ENCODE results near the gene SNRNP70.

SNRNP70 gene

DNA sequence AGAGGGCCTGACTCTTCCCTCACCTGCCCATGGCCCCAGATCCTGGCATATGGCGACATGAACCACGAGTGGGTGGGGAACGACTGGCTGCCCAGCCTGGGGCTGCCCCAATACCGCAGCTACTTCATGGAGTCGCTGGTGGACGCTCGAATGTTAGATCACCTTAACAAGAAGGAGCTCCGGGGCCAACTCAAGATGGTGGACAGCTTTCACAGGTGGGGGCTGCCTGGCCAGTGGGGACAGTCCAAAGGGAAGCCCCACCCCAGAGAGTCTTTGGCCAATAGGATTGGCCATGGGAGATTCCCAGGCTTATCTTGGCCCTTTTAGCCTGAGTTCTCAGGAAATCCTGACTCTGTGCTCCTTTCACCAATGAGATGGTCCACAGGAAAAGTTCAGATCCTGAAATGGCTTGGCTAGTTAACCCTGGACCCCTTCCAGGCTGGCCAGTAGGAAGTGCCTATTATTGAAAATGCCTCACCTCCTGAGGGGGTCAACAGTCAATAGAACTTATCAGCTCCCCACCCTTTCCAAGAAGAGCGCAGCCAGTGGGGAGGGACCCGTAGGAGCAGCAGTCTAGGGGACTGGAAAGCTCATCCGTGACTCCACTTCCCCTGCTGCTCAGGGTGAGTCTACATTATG lies 62.9 kb downstream of the SNRNP70 start:
- no peak for DNase-seq (ENCODE audit: low read depth in 3 of 3)

DNA sequence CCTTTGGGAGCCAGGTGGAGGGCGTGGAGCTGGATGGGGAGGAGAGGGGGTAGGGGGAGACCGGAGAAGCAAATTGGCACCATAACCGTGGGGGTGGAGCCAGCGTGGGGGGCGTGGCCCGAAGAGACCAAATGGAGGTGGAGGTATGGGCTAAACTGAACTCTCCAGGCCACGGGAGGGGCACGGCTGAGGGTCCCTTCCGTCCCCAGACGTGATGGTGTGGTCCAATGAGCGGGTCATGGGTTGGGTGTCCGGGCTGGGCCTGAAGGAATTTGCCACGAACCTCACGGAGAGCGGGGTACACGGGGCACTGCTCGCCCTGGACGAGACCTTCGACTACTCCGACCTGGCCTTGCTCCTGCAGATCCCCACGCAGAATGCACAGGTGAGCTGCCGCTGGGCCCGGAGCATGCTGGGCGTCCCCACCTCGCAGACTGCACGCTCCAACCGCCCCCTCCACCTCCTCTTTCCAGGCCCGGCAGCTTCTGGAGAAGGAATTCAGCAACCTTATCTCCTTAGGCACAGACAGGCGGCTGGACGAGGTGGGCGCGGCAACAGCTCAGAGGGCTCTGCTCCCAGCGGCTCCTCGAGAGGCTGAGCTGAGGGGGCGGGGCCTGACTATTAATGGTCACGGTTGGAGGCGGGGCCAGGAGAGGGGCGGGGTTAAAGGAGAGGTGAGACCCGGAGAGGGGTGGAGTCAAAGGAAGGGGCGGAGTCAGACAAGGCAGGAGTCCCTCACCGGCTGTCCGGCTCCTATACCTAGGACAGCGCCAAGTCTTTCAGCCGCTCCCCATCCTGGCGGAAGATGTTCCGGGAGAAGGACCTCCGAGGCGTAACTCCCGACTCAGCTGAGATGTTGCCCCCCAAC lies 63.8 kb downstream of the SNRNP70 start:
- DNase-seq (ENCODE audit: low read depth in 3 of 3), result peak; percentile 74 to 91 (median 77)

DNA sequence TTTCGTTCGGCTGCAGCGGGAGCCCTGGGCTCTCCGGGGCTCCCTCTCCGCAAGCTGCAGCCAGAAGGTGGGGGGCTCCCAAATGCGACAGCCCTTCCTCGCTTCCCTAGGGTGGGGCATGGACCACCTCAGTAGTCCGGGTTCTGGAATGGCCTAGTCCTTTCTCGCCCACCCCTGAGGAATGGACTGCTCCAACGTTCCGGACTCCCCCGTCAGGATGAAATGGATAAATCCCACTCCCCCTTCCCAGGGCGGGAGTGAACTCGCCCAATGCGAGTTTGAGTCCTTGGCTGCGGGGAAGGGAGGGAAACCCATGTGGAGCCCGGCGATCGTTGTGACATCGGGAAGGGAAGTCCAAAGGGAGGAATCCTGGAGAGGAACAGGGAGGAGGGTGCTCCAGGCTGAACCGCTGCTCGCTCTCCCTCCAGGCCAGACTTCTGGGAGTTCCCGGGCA lies 64.4 kb downstream of the SNRNP70 start:
- DNase-seq (ENCODE audit: low read depth in 3 of 3), result no peak

DNA sequence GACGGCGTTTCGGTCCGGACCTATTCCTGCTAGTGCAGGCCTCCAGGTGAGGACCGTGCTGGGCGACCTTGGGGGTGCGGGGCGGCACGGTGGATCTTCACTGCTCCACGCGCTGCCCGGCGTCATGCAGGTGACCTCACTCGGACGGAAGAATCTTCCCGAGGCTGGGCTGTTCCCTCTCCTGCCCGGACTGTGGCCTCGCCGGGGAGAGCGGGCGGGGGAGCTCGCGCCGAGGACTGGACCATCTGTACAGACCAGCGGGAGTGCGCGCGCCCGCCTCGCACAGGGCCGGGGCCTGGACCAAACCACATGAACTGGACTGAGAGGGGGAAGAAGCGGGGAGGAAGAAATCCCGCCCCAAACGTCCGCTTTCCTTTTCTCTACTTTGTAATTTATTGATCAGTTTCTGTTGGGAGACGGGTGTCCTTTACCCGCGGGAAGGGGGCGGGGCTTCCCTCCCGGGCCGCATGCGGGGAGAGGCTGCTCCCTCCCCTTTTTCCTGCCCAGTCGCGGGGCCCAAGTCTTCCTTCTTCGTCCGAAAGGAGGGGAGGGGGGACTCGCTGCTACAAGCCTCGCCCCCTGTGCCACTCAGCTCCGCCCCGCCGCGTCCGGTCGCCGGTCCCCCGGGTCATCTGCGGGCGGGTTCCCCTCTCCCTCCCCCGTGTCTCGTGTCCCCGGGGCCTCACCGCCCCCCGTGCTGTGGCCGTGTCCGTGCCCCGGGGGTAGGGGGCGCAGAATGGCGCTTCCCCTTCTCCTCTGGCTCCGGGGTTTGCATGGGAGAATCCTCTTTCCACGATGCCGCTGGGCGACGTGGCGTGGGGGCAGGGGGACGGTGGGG lies 65.1 kb downstream of the SNRNP70 start:
- DNase-seq (ENCODE audit: low read depth in 3 of 3), result no peak

DNA sequence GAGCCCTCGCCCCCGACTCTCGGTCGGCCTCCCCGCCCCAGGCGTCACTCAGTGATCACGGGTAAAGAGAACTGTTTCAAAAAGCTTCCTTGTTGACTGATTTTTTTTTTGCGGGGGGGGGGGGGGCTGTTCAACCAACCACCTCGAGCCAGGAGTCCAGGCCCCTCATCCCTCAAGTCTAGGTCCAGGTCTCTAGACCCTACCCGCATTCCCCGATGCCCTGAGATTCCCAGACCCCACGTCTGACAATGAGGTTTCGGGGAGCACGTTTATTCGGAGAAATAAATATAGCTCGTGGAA lies 65.6 kb downstream of the SNRNP70 start:
- DNase-seq (ENCODE audit: low read depth in 3 of 3), result no peak

DNA sequence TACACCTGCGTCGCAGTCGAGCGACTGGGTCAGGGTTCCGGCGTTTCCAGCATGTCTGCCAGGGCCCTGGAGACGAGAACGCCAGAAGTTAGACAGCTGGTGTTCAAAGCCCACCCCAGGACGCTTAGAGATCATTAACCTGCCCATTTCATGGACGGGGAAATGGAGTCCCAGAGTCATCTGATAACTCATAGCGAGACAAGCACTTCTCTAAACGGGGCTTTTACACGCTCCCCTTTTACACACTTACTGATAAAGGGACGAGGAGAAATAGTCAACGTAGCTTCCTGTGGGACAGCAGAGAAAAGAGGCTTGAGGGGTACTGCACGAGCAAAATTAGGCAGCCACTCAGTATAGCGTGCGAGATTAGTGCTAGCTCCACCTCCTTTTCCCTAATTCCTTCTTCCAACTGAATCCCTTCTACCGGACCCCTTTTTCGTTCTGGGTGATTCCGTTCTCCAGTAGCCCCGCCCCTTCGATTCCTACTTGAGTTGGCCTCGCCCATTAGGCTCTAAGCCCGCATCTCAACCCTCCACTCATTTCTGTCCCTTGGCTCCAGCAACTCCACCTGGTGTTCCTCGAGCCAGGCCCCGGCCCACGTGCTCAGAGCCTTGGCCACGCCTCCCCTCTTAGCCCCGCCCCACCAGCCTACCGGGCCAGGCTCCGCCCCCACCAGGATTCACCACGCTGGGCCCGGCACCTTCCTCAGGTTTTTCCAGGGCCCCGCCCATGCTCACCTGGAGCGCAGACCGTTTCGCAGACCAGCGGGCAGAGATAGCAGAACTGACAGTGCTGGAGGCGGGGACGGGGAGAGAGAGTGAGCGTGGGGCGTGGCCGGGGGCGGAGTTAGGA lies 66.2 kb downstream of the SNRNP70 start:
- DNase-seq (ENCODE audit: low read depth in 3 of 3), result peak in 1 of 3 donors; percentile 29

DNA sequence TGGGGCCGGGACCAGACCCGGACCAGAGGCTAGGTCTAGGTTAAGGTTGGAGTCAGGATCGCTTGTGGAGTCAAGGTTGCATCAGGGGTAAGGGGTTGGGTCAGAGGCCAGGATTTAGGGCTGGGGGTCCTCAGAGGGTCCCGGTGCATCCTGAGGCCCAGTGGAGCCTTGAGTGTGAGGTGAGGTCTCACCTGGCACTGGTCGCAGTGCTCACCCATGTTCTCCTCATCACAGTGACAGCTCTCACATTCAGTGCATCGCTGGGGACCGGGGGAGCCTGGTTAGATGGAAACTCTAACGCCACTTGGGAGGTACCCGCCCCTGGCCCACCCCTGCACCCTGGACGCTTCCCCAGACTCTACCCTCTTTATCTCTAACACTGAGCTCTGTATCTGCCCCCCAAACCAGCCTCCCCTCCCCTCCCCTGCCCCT lies 66.9 kb downstream of the SNRNP70 start:
- DNase-seq (ENCODE audit: low read depth in 3 of 3), result no peak

DNA sequence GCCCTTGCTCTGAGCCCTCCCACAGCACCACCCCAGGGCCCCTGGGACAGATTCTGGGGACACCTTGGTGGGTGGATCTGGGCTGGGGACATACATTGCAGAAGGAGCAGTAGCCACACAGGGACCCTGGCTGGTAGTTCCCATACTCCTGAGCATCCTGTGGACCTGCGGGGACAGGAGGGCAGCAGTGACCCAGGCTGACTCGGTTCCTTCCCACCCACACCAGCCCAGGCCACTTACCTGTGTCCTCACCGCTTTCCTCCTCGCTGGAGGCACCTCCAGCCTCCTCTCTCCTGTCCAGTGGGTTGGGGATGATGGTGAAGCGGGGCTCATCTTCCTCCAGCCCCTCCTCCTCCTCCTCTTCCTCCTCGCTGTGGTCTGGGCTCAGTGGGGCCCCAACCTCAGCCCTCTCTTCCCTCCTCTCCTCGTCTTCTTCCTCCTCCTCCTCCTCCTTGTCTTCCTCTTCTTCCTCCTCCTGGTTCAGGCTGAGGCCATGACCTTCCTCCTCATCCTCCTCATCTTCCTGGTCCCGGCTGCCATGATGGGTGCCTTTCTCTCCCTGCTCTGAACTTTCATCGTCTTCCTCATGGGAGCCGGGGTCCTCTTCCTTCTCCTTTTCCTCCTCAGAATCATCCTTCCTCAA lies 68.0 kb downstream of the SNRNP70 start:
- DNase-seq (ENCODE audit: low read depth in 3 of 3), result no peak

DNA sequence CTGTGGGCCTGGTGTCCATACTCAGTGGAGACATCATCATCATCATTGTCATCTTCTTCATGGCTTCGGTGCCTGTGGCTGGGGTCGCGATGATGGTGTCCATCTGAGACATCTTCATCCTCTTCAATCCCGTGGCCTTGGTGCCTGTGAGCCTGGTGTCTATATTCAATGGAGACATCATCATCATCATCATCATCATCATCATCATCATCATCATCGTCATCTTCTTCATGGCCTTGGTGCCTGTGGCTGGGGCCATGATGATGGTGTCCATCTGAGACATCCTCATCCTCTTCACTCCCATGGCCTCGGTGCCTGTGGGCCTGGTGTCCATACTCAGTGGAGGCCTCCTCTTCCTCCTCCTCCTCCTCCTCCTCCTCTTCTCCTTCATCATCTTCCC lies 69.0 kb downstream of the SNRNP70 start:
- no peak for DNase-seq (ENCODE audit: low read depth in 3 of 3)

DNA sequence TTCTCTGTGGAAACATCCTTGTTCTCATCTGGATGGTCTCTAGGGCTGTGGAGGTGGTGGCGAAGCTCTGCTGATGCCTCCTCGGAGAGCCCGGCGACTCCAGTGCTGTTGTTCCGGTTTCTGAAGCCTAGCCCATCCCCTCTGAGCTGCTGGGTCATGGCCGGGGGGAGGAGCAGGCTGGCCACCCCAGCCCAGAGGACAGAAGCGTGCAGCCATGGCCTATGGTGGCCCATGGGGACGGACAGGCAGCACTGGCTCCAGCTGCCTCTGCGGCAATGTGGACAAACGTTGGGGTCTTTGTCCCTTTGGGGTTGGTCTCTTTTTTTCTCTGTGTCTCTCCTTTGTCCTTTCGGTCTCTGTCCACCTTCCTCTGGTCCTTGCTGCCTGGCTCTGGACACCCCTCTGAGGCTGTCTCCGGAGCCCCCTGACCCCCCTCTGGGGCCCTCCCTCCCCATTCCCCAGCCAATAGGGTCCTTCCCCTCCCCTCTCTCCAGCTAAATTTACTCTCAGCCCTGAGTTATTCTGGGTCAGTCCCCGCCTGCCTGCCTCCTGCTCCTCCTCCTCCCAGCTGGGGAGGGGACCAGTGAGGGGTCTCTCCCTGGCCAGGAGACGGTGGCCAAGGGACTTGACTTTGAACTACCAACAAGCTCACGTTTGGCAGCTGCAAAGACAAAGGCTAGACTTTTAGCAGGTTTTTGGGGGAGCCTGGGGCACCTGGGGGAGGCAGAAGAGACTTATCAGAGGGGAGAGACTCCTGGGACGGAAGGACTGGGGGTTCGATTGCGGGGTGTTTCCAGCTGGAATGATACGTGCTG lies 70.0 kb downstream of the SNRNP70 start, which contains the start of gene HRC:
TSS of gene HRC (minus strand) at position 392 of the 815 bp plus-strand sequence. CDS start at position 233, 159 bp downstream.
- DNase-seq (ENCODE audit: low read depth in 3 of 3), result no peak

DNA sequence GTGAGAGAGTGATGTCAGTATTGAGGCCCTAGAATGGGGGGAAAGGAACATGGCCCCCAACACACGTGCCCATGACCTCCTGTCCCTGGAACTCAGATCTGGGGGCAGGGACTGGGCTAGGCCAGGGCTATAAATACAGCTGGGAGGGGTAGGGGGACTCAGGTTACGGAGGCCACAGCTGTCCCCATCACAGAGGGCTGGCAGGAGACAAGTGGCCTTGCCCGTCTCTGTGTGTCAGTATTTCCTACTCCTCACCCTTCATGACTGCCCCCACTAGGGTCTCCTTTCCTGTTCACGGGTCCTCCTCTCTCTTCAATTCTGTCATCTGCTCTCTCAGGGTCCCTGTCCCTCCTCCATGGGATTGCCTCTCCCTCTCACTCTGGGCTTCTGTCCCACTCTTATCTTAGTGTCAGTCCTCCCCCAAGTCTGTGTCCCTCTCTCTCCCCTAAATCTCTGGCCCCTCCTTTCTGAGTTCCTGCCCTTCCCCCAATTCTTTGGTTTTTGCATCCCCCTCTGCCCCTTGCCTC lies 70.6 kb downstream of the SNRNP70 start:
- no peak for DNase-seq (ENCODE audit: low read depth in 3 of 3)

DNA sequence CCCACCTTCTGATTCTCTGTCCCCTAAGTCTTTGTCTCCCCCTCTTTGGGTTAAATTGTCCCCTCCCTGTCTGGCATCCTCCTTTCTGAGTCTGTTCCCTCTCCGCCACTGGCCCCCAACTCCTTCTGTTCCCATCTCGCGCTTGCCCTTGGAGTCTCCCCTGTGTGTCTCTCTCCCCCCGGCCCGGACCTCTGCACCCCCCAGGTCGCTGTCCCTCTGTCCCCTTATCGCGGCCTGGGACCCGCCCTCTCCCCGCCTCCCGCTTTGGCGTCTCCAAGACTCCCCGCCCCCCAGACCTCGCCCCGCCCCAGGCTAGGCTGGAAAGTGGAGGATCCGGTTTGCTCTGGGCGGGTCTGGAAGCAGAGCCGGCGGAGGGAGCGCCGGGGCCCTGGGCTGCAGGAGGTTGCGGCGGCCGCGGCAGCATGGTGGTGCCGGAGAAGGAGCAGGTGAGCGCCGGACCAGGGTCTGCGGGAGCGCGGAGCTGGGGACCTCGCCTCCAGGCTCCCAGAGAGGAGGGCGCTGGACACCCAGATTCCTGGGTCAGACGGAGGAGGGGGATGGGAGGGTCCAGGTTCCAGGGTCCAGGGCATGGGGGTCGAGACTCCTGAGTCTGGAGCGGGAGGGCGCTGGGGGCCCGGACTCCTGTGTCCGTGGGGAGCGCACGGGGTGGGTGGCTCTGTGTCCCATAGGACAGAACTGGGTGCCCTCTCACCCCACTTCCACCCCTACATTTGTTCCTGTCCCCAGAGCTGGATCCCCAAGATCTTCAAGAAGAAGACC lies 72.4 kb downstream of the SNRNP70 start, which contains the start of gene TRPM4:
TSS of gene TRPM4 (plus strand) at position 348 of the 780 bp plus-strand sequence. CDS start at position 423, 75 bp downstream.
- peak in 2 of 3 donors; percentile 32 to 59 for DNase-seq (ENCODE audit: low read depth in 3 of 3)

All from stimulated activated CD4-positive, alpha-beta T cell treated with anti-CD3 and anti-CD28 coated beads, TNF-alpha, amount 100 ng/mL, for 48 hours (primary cell).